OCI-LY1 (cell line): ENCODE measurements around the gene SLC37A1.

ENCODE experiments used
- H2AFZ ChIP-seq: fragments of 200-600 bp; sonication (generic), shearing (Covaris generic); 2 replicates; pipeline ENCODE4 v1.6.0; 2014; ENCODE audit warnings: antibody characterized with exemption, mild to moderate bottlenecking, low read length
- H3F3A ChIP-seq: fragments of 200-600 bp; sonication (generic), shearing (Covaris generic); 2 replicates; pipeline ENCODE4 v1.6.0; 2014; ENCODE audit warnings: mild to moderate bottlenecking, antibody characterized with exemption, low read length, moderate library complexity; ENCODE audit not compliant: insufficient read depth
- H3K27ac ChIP-seq: fragments of 200-600 bp; sonication (generic); 2 replicates; pipeline ENCODE4 v1.5.1; 2014; ENCODE audit warnings: low read length, mixed run types, mild to moderate bottlenecking, low read depth; ENCODE audit not compliant: poor library complexity, severe bottlenecking
- H3K27me3 ChIP-seq: fragments of 200-600 bp; sonication (generic); 2 replicates; pipeline ENCODE4 v1.6.0; 2014; ENCODE audit warnings: antibody characterized with exemption, mild to moderate bottlenecking, low read length, moderate library complexity; ENCODE audit not compliant: insufficient read depth
- H3K36me3 ChIP-seq: fragments of 200-600 bp; sonication (generic); 2 replicates; pipeline ENCODE4 v1.6.1; 2014; ENCODE audit warnings: mild to moderate bottlenecking, antibody characterized with exemption, low read length, moderate library complexity, mixed read lengths; ENCODE audit not compliant: insufficient read depth
- H3K4me1 ChIP-seq: fragments of 200-600 bp; sonication (generic); 2 replicates; pipeline ENCODE4 v1.5.1; 2014; ENCODE audit warnings: mild to moderate bottlenecking, low read length, moderate library complexity; ENCODE audit not compliant: insufficient read depth, severe bottlenecking
- H3K4me2 ChIP-seq: fragments of 200-600 bp; sonication (generic), shearing (Covaris generic); 2 replicates; pipeline ENCODE4 v1.6.1; 2014; ENCODE audit warnings: low read length
- H3K4me3 ChIP-seq: fragments of 200-600 bp; sonication (generic); 2 replicates; pipeline ENCODE4 v1.5.1; 2014; ENCODE audit warnings: low read length, low read depth, mild to moderate bottlenecking, mixed read lengths; ENCODE audit not compliant: poor library complexity, severe bottlenecking
- H3K79me2 ChIP-seq: fragments of 200-600 bp; shearing (Covaris generic); 2 replicates; pipeline ENCODE4 v1.6.1; 2016; ENCODE audit warnings: mixed run types, low read length, mixed read lengths; ENCODE audit not compliant: insufficient read depth
- H3K9ac ChIP-seq: fragments of 200-600 bp; sonication (generic), shearing (Covaris generic); 2 replicates; pipeline ENCODE4 v1.6.1; 2014; ENCODE audit warnings: mild to moderate bottlenecking, low read length, mixed read lengths
- H3K9me2 ChIP-seq: fragments of 200-600 bp; sonication (generic), shearing (Covaris generic); 2 replicates; pipeline ENCODE4 v1.6.1; 2014; ENCODE audit warnings: low read depth, mild to moderate bottlenecking, low read length, mixed read lengths
- H3K9me3 ChIP-seq: fragments of 200-600 bp; shearing (Covaris generic); 2 replicates; pipeline ENCODE4 v1.6.1; 2014; ENCODE audit warnings: low read length, mixed read lengths
- H4K20me1 ChIP-seq: fragments of 200-600 bp; sonication (generic), shearing (Covaris generic); 2 replicates; pipeline ENCODE4 v1.6.0; 2016; ENCODE audit warnings: mild to moderate bottlenecking, low read length; ENCODE audit not compliant: insufficient read depth
- CTCF ChIP-seq: fragments of 200-600 bp; sonication (generic), shearing (Covaris generic); IDR thresholded peaks from 2 replicates; pipeline ENCODE4 v1.5.1; 2017; ENCODE audit warnings: mild to moderate bottlenecking, antibody characterized with exemption, low read length, moderate library complexity, mixed read lengths
- EZH2 ChIP-seq: fragments of 200-600 bp; sonication (generic), shearing (Covaris generic); IDR thresholded peaks from 2 replicates; pipeline ENCODE4 v1.8.0; 2017; ENCODE audit warnings: borderline replicate concordance, mixed run types, mild to moderate bottlenecking, antibody characterized with exemption, low read length, moderate library complexity, mixed read lengths

The SLC37A1 gene

DNA sequence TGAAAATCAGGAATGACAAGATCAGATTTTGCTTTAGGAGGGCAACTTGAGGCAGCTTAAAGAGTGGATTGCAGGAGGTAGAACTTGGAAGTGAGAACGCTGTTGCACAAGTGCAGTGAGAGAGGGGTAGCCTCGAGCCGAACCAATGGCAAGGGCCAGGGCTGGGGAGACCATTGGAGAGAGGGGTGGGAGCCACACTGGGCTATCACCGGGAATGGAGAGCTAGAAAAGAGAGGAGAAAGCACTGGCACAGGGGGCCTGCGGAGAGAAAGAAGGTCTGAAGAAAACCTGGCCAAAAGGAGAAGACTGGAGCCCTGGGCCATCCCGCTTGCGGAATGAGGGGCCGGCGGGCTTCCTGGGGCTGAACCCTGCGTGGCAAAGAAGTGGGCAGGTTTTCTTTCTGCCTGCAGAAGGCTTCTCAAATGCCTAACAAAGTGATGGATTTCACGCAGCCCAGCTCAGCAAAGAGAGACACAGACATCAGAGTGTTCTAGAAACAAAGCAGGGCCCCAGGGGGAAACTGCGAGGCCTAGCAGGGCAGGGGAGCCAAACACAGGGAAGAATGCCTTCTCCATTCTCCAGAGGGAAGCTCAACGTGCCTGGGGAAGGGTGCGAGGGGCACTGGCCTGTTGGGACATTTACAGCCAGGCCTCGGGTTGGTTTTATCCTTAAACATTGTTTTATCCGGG, 1.2 kb upstream of the SLC37A1 start:
- peaks cover 30% of the 10 kb centered on the region for H3K4me1 ChIP-seq
- H3K4me2 ChIP-seq, result no peak overlapping the region
- H3K36me3 ChIP-seq, result no peaks in the 10 kb centered on the region; the same call in 1 of the 2 replicates
- no peaks in the 10 kb centered on the region for H3K9me2 ChIP-seq
- H3K9me3 ChIP-seq, result no peaks in the 10 kb centered on the region
- no peak overlapping the region for H3K4me3 ChIP-seq
- H2AFZ ChIP-seq, result no peak overlapping the region
- no peaks in the 10 kb centered on the region for H3K79me2 ChIP-seq
- no peak overlapping the region for H3K27ac ChIP-seq
- no peaks in the 10 kb centered on the region for H3F3A ChIP-seq
- H3K9ac ChIP-seq, result no peak overlapping the region
- no peaks in the 10 kb centered on the region for H4K20me1 ChIP-seq
- TF ChIP-seq CTCF (no peak), EZH2 (no peak)
- H3K27me3 ChIP-seq, result no peaks in the 10 kb centered on the region

- Histone ChIP-seq H2AFZ (no peak overlapping the region), H3K4me2 (peak overlapping the region; percentile 98), H3K27me3 (no peaks in the 10 kb centered on the region), H3K36me3 (peaks cover 8% of the 10 kb centered on the region; the same call in 1 of the 2 replicates), H3K4me3 (peak overlapping the region; percentile 96), H3K9me3 (no peaks in the 10 kb centered on the region), H3K27ac (peak overlapping the region; percentile 61), H3K9ac (peak overlapping the region; percentile 91), H3K9me2 (no peaks in the 10 kb centered on the region), H3F3A (no peaks in the 10 kb centered on the region), H4K20me1 (no peaks in the 10 kb centered on the region), H3K4me1 (peaks cover 30% of the 10 kb centered on the region), H3K79me2 (no peaks in the 10 kb centered on the region)
- TF ChIP-seq EZH2, result no peak
- TF ChIP-seq CTCF, result no peak
Measured at GRCh38 chr21:42513985-42514882, 582 bp downstream of the SLC37A1 start.

DNA sequence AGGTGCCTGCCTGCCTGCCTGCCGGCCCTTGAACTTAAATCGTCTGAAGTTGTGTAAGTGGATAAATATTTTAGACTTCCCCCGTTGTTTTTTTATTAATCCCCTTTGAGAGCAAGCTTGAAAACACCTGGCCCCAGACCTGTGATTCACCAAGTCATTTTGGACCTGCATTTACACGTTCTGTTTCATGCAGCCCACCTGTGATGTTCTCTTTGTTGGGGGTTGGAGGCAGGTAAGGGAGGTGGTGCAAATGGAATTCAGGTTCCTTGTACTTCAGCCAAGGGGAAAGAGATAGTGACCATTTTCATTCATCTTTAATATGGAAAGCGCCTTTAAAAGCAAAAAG, 1.2 kb downstream of the SLC37A1 start:
- H3K9me3 ChIP-seq, result no peaks in the 10 kb centered on the region
- H3K4me1 ChIP-seq, result peaks cover 30% of the 10 kb centered on the region
- H3K9me2 ChIP-seq, result no peaks in the 10 kb centered on the region
- TF ChIP-seq CTCF (no peak), EZH2 (no peak)
- peak overlapping the region; percentile 91 for H3K9ac ChIP-seq
- H3K36me3 ChIP-seq, result peaks cover 14% of the 10 kb centered on the region; the same call in 1 of the 2 replicates
- H4K20me1 ChIP-seq, result no peaks in the 10 kb centered on the region
- H3K4me3 ChIP-seq, result peak overlapping the region; percentile 96
- H3K27me3 ChIP-seq, result no peaks in the 10 kb centered on the region
- H3K27ac ChIP-seq, result peak overlapping the region; percentile 61
- no peak overlapping the region for H2AFZ ChIP-seq
- no peaks in the 10 kb centered on the region for H3K79me2 ChIP-seq
- H3K4me2 ChIP-seq, result peak overlapping the region; percentile 98
- no peaks in the 10 kb centered on the region for H3F3A ChIP-seq
